ENCODE data around the gene OR51E1. TPM values are rescaled to one million over a fixed set of nuclear protein-coding genes. Genes with fewer than 3 reads are reported as not detected.

The OR51E1 gene
- polyA plus RNA-seq, 1 donor (not counting 4 experiments of a cell fraction or from before 2014, with no cell fraction given): not detected

DNA sequence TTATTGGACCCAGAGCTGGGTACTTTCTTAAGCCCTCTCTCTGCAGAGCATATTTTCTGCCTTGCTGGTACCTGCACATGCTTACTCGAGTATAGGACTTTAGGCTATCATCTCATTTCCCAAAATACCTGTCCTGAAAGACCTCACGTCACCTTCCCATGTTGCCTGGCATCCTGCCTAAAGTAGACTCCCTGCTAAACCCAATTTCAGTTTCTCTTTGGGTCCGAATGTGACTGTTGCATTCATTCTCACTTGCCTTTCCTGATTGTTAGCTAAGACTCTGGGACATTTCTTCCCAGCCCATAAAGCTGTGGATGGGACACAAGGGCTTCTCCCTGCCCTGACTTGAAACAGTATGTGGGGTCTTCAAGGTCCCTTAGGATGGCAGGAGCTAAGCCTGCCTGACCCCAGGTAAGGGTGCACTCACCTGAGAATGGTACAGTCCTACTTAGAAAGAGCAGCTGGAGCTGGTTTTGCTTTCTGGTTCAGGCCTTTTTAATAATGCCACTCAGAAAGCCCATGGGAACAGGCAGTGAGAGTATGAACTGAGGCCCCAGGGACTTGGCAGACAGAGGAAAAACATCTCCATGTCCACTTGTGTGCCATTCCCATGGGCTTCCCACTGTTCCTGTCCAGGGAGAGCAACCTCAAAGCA is 41.0 kb downstream of the OR51E1 start:
- FAIRE-seq (no peak), DNase-seq (ENCODE audit: low read depth, low spot score) (no peak)
- dilution Hi-C loops (cut with MboI; ENCODE audit: extremely low pct_ligation_motif_present, low sequenced_read_pairs): no loop called here
- no peaks in the 10 kb centered on the region for H3K9me1 ChIP-seq (ENCODE audit: control insufficient read depth, extremely low read depth, insufficient read depth, low read length)
- no peak overlapping the region for H3K27ac ChIP-seq (ENCODE audit: control insufficient read depth, insufficient read depth, low read length)
- no peak overlapping the region for H3K4me2 ChIP-seq (ENCODE audit: control insufficient read depth, extremely low read depth, insufficient read depth, low read depth, low read length)
- H3K9me3 ChIP-seq (ENCODE audit: control insufficient read depth, low read depth, low read length): no peaks in the 10 kb centered on the region
- no peak overlapping the region for H3K9ac ChIP-seq (ENCODE audit: control insufficient read depth, extremely low read depth, insufficient read depth, low read length)
- no peak overlapping the region for H2AFZ ChIP-seq (ENCODE audit: control insufficient read depth, low read length)
- H3K4me1 ChIP-seq (ENCODE audit: control insufficient read depth, extremely low read depth, insufficient read depth, low read length): peaks cover 17% of the 10 kb centered on the region
- no peak overlapping the region for H3K4me3 ChIP-seq (ENCODE audit: control insufficient read depth in 2 of 3, extremely low read depth in 1 of 3, insufficient read depth in 2 of 3, low read depth in 1 of 3, low read length in 3 of 3)
- no peaks in the 10 kb centered on the region for H4K20me1 ChIP-seq (ENCODE audit: control insufficient read depth, extremely low read depth, insufficient read depth, low read length)
- no peaks in the 10 kb centered on the region for H3K79me2 ChIP-seq (ENCODE audit: control insufficient read depth, insufficient read depth, low read length)
- TF ChIP-seq, protein P1, sequence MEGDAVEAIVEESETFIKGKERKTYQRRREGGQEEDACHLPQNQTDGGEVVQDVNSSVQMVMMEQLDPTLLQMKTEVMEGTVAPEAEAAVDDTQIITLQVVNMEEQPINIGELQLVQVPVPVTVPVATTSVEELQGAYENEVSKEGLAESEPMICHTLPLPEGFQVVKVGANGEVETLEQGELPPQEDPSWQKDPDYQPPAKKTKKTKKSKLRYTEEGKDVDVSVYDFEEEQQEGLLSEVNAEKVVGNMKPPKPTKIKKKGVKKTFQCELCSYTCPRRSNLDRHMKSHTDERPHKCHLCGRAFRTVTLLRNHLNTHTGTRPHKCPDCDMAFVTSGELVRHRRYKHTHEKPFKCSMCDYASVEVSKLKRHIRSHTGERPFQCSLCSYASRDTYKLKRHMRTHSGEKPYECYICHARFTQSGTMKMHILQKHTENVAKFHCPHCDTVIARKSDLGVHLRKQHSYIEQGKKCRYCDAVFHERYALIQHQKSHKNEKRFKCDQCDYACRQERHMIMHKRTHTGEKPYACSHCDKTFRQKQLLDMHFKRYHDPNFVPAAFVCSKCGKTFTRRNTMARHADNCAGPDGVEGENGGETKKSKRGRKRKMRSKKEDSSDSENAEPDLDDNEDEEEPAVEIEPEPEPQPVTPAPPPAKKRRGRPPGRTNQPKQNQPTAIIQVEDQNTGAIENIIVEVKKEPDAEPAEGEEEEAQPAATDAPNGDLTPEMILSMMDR (optimal IDR thresholded peaks at IDR 0.05 in 1 of 3, IDR thresholded peaks at IDR 0.05 in 1 of 3, conservative IDR thresholded peaks at IDR 0.05 in 1 of 3; ENCODE audit: extremely low read depth in 1 of 3, insufficient read depth in 2 of 3, low read length in 3 of 3): no peak
- no peak for TF ChIP-seq EZH2 (IDR thresholded peaks at IDR 0.05; ENCODE audit: low read length)
- H3K27me3 ChIP-seq (ENCODE audit: control insufficient read depth, extremely low read depth, insufficient read depth, low read length): no peaks in the 10 kb centered on the region
- no peaks in the 10 kb centered on the region for H3K36me3 ChIP-seq (ENCODE audit: control insufficient read depth in 2 of 2, extremely low read depth in 1 of 2, insufficient read depth in 2 of 2, low read length in 2 of 2)

DNA sequence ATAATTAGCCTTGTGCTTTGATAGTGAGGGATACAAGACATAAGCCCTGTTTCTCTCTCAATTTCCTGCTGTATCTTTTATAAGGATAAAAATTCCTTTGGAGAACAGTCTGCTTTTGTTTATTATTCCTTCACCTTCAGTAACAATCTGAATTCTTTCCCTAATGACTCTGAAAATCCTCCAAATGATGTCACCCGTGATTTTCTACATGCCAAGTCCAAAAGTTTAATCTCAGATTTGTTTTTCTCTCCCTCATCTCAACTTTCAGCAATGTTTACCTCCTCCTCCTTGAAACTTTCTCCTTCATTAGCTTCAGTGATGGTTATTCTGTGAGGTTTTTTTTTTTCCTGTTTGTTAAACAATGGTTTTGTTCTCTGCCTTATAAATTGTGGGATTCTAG is 51.7 kb downstream of the OR51E1 start:
- Histone ChIP-seq H3K79me2 (ENCODE audit: control insufficient read depth, insufficient read depth, low read length) (no peaks in the 10 kb centered on the region), H3K4me3 (ENCODE audit: control insufficient read depth in 2 of 3, extremely low read depth in 1 of 3, insufficient read depth in 2 of 3, low read depth in 1 of 3, low read length in 3 of 3) (no peak overlapping the region), H3K27ac (ENCODE audit: control insufficient read depth, insufficient read depth, low read length) (no peak overlapping the region), H3K9me3 (ENCODE audit: control insufficient read depth, low read depth, low read length) (no peaks in the 10 kb centered on the region), H3K9me1 (ENCODE audit: control insufficient read depth, extremely low read depth, insufficient read depth, low read length) (no peaks in the 10 kb centered on the region), H3K27me3 (ENCODE audit: control insufficient read depth, extremely low read depth, insufficient read depth, low read length) (no peaks in the 10 kb centered on the region), H4K20me1 (ENCODE audit: control insufficient read depth, extremely low read depth, insufficient read depth, low read length) (no peaks in the 10 kb centered on the region), H3K4me2 (ENCODE audit: control insufficient read depth, extremely low read depth, insufficient read depth, low read depth, low read length) (no peak overlapping the region), H3K36me3 (ENCODE audit: control insufficient read depth in 2 of 2, extremely low read depth in 1 of 2, insufficient read depth in 2 of 2, low read length in 2 of 2) (no peaks in the 10 kb centered on the region), H2AFZ (ENCODE audit: control insufficient read depth, low read length) (no peak overlapping the region), H3K9ac (ENCODE audit: control insufficient read depth, extremely low read depth, insufficient read depth, low read length) (no peak overlapping the region), H3K4me1 (ENCODE audit: control insufficient read depth, extremely low read depth, insufficient read depth, low read length) (no peaks in the 10 kb centered on the region)
- no peak for FAIRE-seq
- TF ChIP-seq, protein P1 (optimal IDR thresholded peaks at IDR 0.05 in 1 of 3, IDR thresholded peaks at IDR 0.05 in 1 of 3, conservative IDR thresholded peaks at IDR 0.05 in 1 of 3; ENCODE audit: extremely low read depth in 1 of 3, insufficient read depth in 2 of 3, low read length in 3 of 3): no peak
- TF ChIP-seq EZH2 (IDR thresholded peaks at IDR 0.05; ENCODE audit: low read length): no peak
- dilution Hi-C loops (cut with MboI; ENCODE audit: extremely low pct_ligation_motif_present, low sequenced_read_pairs): no loop called here
- DNase-seq (ENCODE audit: low read depth, low spot score): no peak
